HepG2 (cell line): Measurements from ENCODE around the gene WFDC5.

ENCODE experiments used
- CENPT ChIP-seq: sonication (generic); formaldehyde crosslinking; IDR thresholded peaks from 2 replicates; pipeline ENCODE4 v1.8.0; 2022; ENCODE audit warnings: low read depth, mild to moderate bottlenecking, moderate library complexity, missing genetic modification reagents
- TF ChIP-seq, protein P1 (sequence below): sonication (generic); formaldehyde crosslinking; IDR thresholded peaks from 2 replicates; pipeline ENCODE4 v1.5.0; 2020; ENCODE audit warnings: mild to moderate bottlenecking, missing genetic modification reagents, moderate library complexity

DNA sequence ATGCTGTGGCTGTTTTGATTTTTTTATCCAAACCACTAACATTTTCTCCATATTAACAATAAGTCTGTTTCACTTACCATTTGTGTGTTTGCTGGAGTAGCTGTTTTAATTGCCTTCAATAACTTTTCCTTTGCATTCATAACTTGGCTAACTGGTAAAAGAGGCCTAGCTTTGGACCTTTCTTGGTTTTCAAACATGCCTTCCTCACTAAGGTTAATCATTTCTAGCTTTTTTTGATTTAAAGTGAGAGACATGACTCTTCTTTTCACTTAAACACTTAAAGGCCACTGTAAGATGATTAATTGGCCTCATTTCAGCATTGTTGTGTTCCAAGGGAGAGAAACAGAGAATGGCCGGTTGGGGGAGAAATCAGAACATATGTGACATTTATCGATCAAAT lies 6.4 kb upstream of the WFDC5 start:
- no peak for TF ChIP-seq CENPT (CRISPR knock-in tag)
- TF ChIP-seq, protein P1, sequence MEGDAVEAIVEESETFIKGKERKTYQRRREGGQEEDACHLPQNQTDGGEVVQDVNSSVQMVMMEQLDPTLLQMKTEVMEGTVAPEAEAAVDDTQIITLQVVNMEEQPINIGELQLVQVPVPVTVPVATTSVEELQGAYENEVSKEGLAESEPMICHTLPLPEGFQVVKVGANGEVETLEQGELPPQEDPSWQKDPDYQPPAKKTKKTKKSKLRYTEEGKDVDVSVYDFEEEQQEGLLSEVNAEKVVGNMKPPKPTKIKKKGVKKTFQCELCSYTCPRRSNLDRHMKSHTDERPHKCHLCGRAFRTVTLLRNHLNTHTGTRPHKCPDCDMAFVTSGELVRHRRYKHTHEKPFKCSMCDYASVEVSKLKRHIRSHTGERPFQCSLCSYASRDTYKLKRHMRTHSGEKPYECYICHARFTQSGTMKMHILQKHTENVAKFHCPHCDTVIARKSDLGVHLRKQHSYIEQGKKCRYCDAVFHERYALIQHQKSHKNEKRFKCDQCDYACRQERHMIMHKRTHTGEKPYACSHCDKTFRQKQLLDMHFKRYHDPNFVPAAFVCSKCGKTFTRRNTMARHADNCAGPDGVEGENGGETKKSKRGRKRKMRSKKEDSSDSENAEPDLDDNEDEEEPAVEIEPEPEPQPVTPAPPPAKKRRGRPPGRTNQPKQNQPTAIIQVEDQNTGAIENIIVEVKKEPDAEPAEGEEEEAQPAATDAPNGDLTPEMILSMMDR (CRISPR knock-in tag), result no peak
